MG63 (cell line): ENCODE measurements around the gene ETV5. TPM values are rescaled to one million over a fixed set of nuclear protein-coding genes. Genes with fewer than 3 reads are reported as not detected.

ENCODE experiments used
- total RNA-seq: library from RNA; depleted of rRNA; stranded (reverse); fragments of >200 nt; shearing (Covaris generic); gene quantifications from 2 replicates; pipeline ENCODE4 v1.2.3, GENCODE V29; 2014; ENCODE audit warnings: low replicate concordance; rRNA removed

Gene ETV5
- total RNA-seq, 1 experiment from 2014 or later, result 36.4 TPM

Other genes with a start within 250 kb of the ETV5 start
- gene TRA2B, start 171.1 kb downstream of the ETV5 start, total RNA-seq, result 158 and 271 TPM in 2 replicates